Smooth muscle cell (in vitro differentiated cells): Measurements from ENCODE around the gene POLDIP3. TPM values are rescaled to one million over a fixed set of nuclear protein-coding genes. Genes with fewer than 3 reads are reported as not detected.
"Not testable (repeated sequence)": the region's sequence is repeated elsewhere in the genome, so short reads cannot be mapped to it uniquely, and the experiment has no call there.

ENCODE experiments used
- DNase-seq: peaks from one replicate; lab custom pipeline; 2025; ENCODE audit not compliant: unreplicated experiment; lab: John Stamatoyannopoulos, UW
- H2AFZ ChIP-seq: fragments of 200-600 bp; sonication (generic); 2 replicates; pipeline ENCODE4 v1.6.0; 2016; ENCODE audit warnings: antibody characterized with exemption, low read depth, mild to moderate bottlenecking
- H3F3A ChIP-seq: fragments of 200-600 bp; sonication (generic); 2 replicates; pipeline ENCODE4 v1.6.0; 2017; ENCODE audit warnings: antibody characterized with exemption, low read depth
- H3K27ac ChIP-seq: fragments of 200-600 bp; sonication (generic); 2 replicates; pipeline ENCODE4 v1.5.1; 2016; ENCODE audit warnings: low read depth, mild to moderate bottlenecking
- H3K27me3 ChIP-seq: fragments of 200-600 bp; sonication (generic); 2 replicates; pipeline ENCODE4 v1.6.1; 2016; ENCODE audit warnings: low read depth, mild to moderate bottlenecking
- H3K36me3 ChIP-seq: fragments of 200-600 bp; sonication (generic); 2 replicates; pipeline ENCODE4 v1.5.1; 2016; ENCODE audit warnings: low read depth
- H3K4me1 ChIP-seq: fragments of 200-600 bp; sonication (generic); 2 replicates; pipeline ENCODE4 v1.5.1; 2016; ENCODE audit warnings: low read depth
- H3K4me2 ChIP-seq: fragments of 200-600 bp; sonication (generic); 2 replicates; pipeline ENCODE4 v1.6.0; 2016; ENCODE audit warnings: mild to moderate bottlenecking
- H3K4me3 ChIP-seq: fragments of 200-600 bp; sonication (generic); 2 replicates; pipeline ENCODE4 v1.5.1; 2016; ENCODE audit warnings: mild to moderate bottlenecking
- H3K79me2 ChIP-seq: fragments of 200-600 bp; sonication (generic); 2 replicates; pipeline ENCODE4 v1.6.0; 2016; ENCODE audit warnings: low read depth, mild to moderate bottlenecking
- H3K9ac ChIP-seq: fragments of 200-600 bp; sonication (generic); 2 replicates; pipeline ENCODE4 v1.6.0; 2016; ENCODE audit warnings: low read depth
- H3K9me3 ChIP-seq: fragments of 200-600 bp; sonication (generic); replicated peaks from 2 replicates; pipeline ENCODE4 v1.5.1; 2016; ENCODE audit warnings: low read depth
- H4K20me1 ChIP-seq: fragments of 200-600 bp; sonication (generic); 2 replicates; pipeline ENCODE4 v1.6.0; 2016; ENCODE audit warnings: low read depth
- WGBS: methylation state at CpG from one replicate; pipeline ENCODE4 v1.1.7; 2016; ENCODE audit warnings: low lambda C conversion rate; 5-methylcytosine and 5-hydroxymethylcytosine counted together
- polyA plus RNA-seq: library from polyadenylated mRNA; unstranded; fragments of >200 nt; fragmentation: Nextera tagmentation; extraction: Ambion mirVana; gene quantifications from 2 replicates; pipeline ENCODE4 v1.2.1, GENCODE V29; 2016
- small RNA-seq: library from RNA; depleted of rRNA; stranded (forward); fragments of <200 nt; gene quantifications from one replicate; pipeline ENCODE3, GENCODE V24; 2014
- total RNA-seq: library from RNA; depleted of rRNA; stranded (reverse); fragments of >200 nt; gene quantifications from 2 replicates; pipeline ENCODE4 v1.2.3, GENCODE V29; 2014
- TF ChIP-seq, protein P1 (sequence below): fragments of 200-600 bp; sonication (generic); IDR thresholded peaks from 2 replicates; pipeline ENCODE4 v1.5.1; 2017; ENCODE audit warnings: borderline replicate concordance, mild to moderate bottlenecking, antibody characterized with exemption; ENCODE audit not compliant: insufficient read depth, poor library complexity, severe bottlenecking

POLDIP3 gene
- total and polyA plus RNA-seq, 2 experiments from 2014 or later: 31.1 to 49.4 TPM

DNA sequence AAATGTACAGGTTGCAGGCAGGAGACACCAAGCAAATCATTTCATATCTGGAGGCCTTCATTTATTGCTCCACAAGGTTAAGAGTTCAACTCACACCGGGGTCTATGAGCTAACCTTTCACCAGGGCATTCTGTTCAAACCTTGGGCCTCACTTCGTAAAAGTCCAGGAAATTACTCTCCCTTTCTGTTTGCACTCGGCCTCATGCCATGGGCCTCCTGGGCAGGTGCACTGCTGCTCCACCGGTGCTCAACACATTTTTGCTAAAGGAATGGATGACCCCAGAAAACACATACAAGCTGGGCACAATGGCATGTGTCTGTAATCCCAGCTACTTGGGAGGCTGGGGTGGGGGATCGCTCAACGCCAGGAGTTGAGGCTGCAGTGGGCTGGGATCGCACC lies 78.5 kb downstream of the POLDIP3 start:
- no peaks in the 10 kb centered on the region for H3K36me3 ChIP-seq
- H3K4me1 ChIP-seq: no peaks in the 10 kb centered on the region
- no peak for DNase-seq
- no peak overlapping the region for H2AFZ ChIP-seq
- H3K9ac ChIP-seq: no peak overlapping the region
- H3K4me3 ChIP-seq: no peak overlapping the region
- TF ChIP-seq, protein P1, sequence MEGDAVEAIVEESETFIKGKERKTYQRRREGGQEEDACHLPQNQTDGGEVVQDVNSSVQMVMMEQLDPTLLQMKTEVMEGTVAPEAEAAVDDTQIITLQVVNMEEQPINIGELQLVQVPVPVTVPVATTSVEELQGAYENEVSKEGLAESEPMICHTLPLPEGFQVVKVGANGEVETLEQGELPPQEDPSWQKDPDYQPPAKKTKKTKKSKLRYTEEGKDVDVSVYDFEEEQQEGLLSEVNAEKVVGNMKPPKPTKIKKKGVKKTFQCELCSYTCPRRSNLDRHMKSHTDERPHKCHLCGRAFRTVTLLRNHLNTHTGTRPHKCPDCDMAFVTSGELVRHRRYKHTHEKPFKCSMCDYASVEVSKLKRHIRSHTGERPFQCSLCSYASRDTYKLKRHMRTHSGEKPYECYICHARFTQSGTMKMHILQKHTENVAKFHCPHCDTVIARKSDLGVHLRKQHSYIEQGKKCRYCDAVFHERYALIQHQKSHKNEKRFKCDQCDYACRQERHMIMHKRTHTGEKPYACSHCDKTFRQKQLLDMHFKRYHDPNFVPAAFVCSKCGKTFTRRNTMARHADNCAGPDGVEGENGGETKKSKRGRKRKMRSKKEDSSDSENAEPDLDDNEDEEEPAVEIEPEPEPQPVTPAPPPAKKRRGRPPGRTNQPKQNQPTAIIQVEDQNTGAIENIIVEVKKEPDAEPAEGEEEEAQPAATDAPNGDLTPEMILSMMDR: no peak
- no peaks in the 10 kb centered on the region for H3K27me3 ChIP-seq
- H3K9me3 ChIP-seq: no peaks in the 10 kb centered on the region
- H3K4me2 ChIP-seq: no peak overlapping the region
- H4K20me1 ChIP-seq: no peaks in the 10 kb centered on the region
- no peak overlapping the region for H3K27ac ChIP-seq
- no peaks in the 10 kb centered on the region for H3K79me2 ChIP-seq
- WGBS: 95% methylated on average over 7 of the region's 7 CpGs
- no peaks in the 10 kb centered on the region for H3F3A ChIP-seq

DNA sequence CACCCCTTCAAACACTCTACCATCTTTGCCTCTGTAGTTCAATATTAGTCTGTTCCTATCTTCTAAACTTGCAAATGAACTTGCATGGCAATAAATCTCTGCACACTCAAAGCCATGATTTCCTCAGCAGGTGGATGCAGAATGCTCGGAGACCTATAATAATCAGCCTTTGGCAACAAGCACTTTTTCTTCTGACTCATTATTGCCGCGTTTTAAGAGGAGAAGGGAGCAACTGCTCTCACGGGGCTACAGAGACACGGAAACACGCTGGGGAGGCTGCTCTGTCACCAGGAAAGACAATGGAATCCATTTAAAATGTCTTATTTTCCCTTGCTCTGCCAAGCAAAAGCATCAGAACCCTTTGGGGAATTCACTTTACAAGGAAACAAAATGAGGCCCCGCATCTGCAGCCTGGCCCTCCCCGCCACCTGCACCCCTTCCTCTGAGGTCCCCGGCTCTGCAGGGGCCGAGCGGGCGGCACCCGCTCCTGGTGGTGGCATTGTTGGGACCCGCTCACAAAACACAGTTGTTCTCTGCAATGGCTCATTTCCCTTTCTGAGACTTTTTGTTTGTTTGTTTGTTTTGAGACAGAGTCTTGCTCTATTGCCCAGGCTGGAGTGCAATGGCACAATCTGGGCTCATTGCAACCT lies 79.5 kb downstream of the POLDIP3 start:
- not testable (repeated sequence) for H3K4me2 ChIP-seq, H3K27ac ChIP-seq, H3K4me3 ChIP-seq, H3K79me2 ChIP-seq, H3K4me1 ChIP-seq, DNase-seq, H3K27me3 ChIP-seq, H3F3A ChIP-seq, H3K36me3 ChIP-seq, H3K9me3 ChIP-seq, H4K20me1 ChIP-seq, H2AFZ ChIP-seq, H3K9ac ChIP-seq
- 84% methylated on average over 6 of the region's 14 CpGs for WGBS

Small RNA genes within 50 kb of the gene (small RNA-seq; reads per million reads assigned to genes)
- gene RN7SKP80 (0.26 reads per million, percentile 2 among the genes with 10 or more reads in this experiment), gene RNU6-513P (not detected)

Other genes with a start within 250 kb of the POLDIP3 start
- not detected in 2 replicates for gene NFAM1, start 182.5 kb downstream of the POLDIP3 start, total RNA-seq
- not detected in 2 replicates for gene NFAM1, start 182.5 kb downstream of the POLDIP3 start, polyA plus RNA-seq
- gene RRP7A, start 95.1 kb downstream of the POLDIP3 start, total RNA-seq: 24.5 and 26.3 TPM in 2 replicates
- gene RRP7A, start 95.1 kb downstream of the POLDIP3 start, polyA plus RNA-seq: 64.2 and 84.0 TPM in 2 replicates
- gene SERHL2, start 60.9 kb downstream of the POLDIP3 start, total RNA-seq: 1.3 and 5.3 TPM in 2 replicates
- gene SERHL2, start 60.9 kb downstream of the POLDIP3 start, polyA plus RNA-seq: 4.6 and 7.7 TPM in 2 replicates
- gene ATP5MGL, start 25.7 kb upstream of the POLDIP3 start, total RNA-seq: 1.3 and 2.8 TPM in 2 replicates
- 0.41 TPM in 1 of 2 replicates, not detected in the other for gene ATP5MGL, start 25.7 kb upstream of the POLDIP3 start, polyA plus RNA-seq
- gene CYB5R3, start 34.5 kb upstream of the POLDIP3 start, total RNA-seq: 76.8 and 78.2 TPM in 2 replicates
- 321 and 365 TPM in 2 replicates for gene CYB5R3, start 34.5 kb upstream of the POLDIP3 start, polyA plus RNA-seq
- 0.99 and 3.2 TPM in 2 replicates for gene A4GALT, start 106.0 kb upstream of the POLDIP3 start, total RNA-seq
- gene A4GALT, start 106.0 kb upstream of the POLDIP3 start, polyA plus RNA-seq: 1.6 and 8.4 TPM in 2 replicates
- 89.9 and 120 TPM in 2 replicates for gene ARFGAP3, start 242.4 kb upstream of the POLDIP3 start, total RNA-seq
- gene ARFGAP3, start 242.4 kb upstream of the POLDIP3 start, polyA plus RNA-seq: 68.4 and 69.2 TPM in 2 replicates